Nephron progenitor cell (in vitro differentiated cells): ENCODE results near the gene BUD31.

Experiments
- DNase-seq: peaks from one replicate; pipeline ENCODE4 v3.0.0; 2021
- H3K27ac Mint-ChIP-seq: 2 replicates; pipeline ENCODE4 v1.8.0; 2021; ENCODE audit warnings: mild to moderate bottlenecking, moderate library complexity, mixed read lengths
- H3K27me3 Mint-ChIP-seq: 2 replicates; pipeline ENCODE4 v1.8.0; 2021; ENCODE audit warnings: mild to moderate bottlenecking, low read depth, mixed read lengths; ENCODE audit not compliant: poor library complexity
- H3K36me3 Mint-ChIP-seq: 2 replicates; pipeline ENCODE4 v1.8.0; 2021; ENCODE audit warnings: low read depth, mixed read lengths
- H3K4me1 Mint-ChIP-seq: 2 replicates; pipeline ENCODE4 v1.8.0; 2021; ENCODE audit warnings: mixed read lengths
- H3K4me3 Mint-ChIP-seq: 2 replicates; pipeline ENCODE4 v1.8.0; 2021; ENCODE audit warnings: mild to moderate bottlenecking, moderate library complexity, mixed read lengths
- H3K9me3 Mint-ChIP-seq: 2 replicates; pipeline ENCODE4 v1.8.0; 2021; ENCODE audit warnings: mild to moderate bottlenecking, moderate library complexity, mixed read lengths
- CTCF ChIP-seq: fragments of 200-600 bp; sonication (generic); IDR thresholded peaks from 2 replicates; pipeline ENCODE4 v1.5.0; 2021; ENCODE audit warnings: antibody characterized with exemption

The BUD31 gene

GRCh38 chr7:99380032-99380822 lies 28.5 kb upstream of the BUD31 start:
- no peak overlapping the region for H3K4me3 Mint-ChIP-seq
- no peak for DNase-seq
- H3K27ac Mint-ChIP-seq: peak overlapping the region; percentile 69

DNA sequence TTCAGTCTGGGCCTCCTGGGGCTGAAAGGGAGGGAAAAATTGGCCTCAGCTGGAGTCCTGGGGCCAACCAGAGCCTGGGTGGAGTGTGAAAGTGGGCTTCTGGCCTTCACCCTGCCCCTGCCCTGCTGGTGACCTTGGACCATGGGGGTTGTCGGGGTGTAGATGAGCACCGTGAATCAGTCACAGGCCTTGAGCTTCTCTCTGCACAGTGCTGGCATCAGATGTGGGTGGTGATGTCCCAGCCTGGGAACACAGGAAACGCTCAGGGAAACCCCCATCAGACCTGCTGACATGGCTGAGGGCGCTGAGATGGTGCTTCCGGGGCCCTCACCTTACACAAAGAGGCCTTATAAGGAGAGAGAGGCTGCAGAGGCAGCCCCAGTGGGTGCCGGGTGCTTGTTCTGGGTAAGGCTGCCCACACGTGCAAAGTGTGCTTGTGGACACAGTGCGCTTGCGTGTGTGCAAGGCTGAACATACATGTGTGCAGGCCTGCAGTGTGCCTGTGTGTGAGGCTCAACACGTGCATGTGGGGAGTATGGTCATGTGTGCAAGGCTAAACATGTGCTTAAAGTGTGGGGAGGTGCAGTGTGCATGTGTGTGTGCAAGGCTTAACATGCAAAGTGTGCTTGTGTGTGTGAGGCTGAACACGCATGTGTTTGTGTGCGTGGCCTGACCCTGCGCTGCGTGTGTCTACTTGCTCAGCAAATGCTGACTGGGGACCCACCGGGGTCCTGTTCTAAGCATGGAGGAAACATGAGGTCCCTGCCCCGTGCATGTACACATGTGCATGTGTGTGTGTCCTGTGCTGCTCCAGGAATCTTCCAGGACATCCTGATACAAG lies 27.7 kb upstream of the BUD31 start:
- no peak for TF ChIP-seq CTCF
- H3K4me3 Mint-ChIP-seq: no peak overlapping the region
- no peaks in the 10 kb centered on the region for H3K9me3 Mint-ChIP-seq
- peaks cover 26% of the 10 kb centered on the region for H3K4me1 Mint-ChIP-seq
- no peak for DNase-seq
- H3K36me3 Mint-ChIP-seq: peaks cover 14% of the 10 kb centered on the region
- peak overlapping the region; percentile 94 for H3K27ac Mint-ChIP-seq
- peaks cover 9% of the 10 kb centered on the region for H3K27me3 Mint-ChIP-seq

More at GRCh38 chr7:99380032-99380822, 28.5 kb upstream of the BUD31 start:
- Mint-ChIP-seq H3K4me1 (peaks cover 26% of the 10 kb centered on the region), H3K27me3 (peaks cover 9% of the 10 kb centered on the region), H3K36me3 (peaks cover 12% of the 10 kb centered on the region), H3K9me3 (no peaks in the 10 kb centered on the region)
- TF ChIP-seq CTCF: no peak

GRCh38 chr7:99381664-99382075 lies 27.1 kb upstream of the BUD31 start:
- Mint-ChIP-seq H3K36me3 (peaks cover 21% of the 10 kb centered on the region), H3K9me3 (no peaks in the 10 kb centered on the region), H3K4me3 (no peak overlapping the region), H3K27ac (peak overlapping the region; percentile 94), H3K4me1 (peaks cover 26% of the 10 kb centered on the region), H3K27me3 (peaks cover 9% of the 10 kb centered on the region)
- no peak for TF ChIP-seq CTCF
- DNase-seq: no peak

GRCh38 chr7:99383203-99383602 lies 25.6 kb upstream of the BUD31 start:
- H3K27ac Mint-ChIP-seq: peak overlapping the region; percentile 90
- H3K27me3 Mint-ChIP-seq: peaks cover 9% of the 10 kb centered on the region
- no peak for DNase-seq
- peaks cover 26% of the 10 kb centered on the region for H3K4me1 Mint-ChIP-seq
- no peak for TF ChIP-seq CTCF
- no peak overlapping the region for H3K4me3 Mint-ChIP-seq
- peaks cover 20% of the 10 kb centered on the region for H3K36me3 Mint-ChIP-seq
- H3K9me3 Mint-ChIP-seq: no peaks in the 10 kb centered on the region

DNA sequence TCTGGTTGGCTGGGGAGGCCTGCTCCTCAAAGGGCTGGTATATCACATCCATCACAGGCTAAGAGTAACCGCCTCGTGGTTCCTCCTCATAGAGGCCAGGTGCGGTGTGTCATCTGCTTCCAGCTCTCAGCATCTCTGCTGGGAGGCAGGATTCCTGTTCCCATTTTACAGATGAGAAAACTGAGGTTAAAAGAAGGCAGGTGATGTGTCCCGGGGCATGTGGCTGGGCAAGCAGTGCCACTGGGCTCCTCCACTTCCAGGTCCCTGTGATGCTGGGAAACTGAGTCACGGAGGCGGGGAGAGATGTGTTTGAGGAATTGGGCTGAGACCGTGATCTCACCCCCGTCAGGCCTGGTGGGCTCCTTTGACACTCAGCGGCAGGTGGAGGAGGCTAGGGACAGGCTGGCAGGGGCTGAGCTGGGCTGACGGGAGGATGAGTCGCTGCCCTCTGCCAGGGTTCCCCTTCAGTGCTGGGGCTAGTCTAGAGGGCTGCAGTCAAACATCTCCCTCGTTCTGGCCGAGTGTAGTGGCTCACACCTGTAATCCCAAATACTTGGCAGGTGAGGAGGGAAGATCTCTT lies 24.9 kb upstream of the BUD31 start:
- no peak overlapping the region for H3K4me3 Mint-ChIP-seq
- H3K27ac Mint-ChIP-seq: no peak overlapping the region
- DNase-seq: no peak
- H3K4me1 Mint-ChIP-seq: peaks cover 26% of the 10 kb centered on the region
- no peak for TF ChIP-seq CTCF
- peaks cover 9% of the 10 kb centered on the region for H3K27me3 Mint-ChIP-seq
- peaks cover 22% of the 10 kb centered on the region for H3K36me3 Mint-ChIP-seq
- H3K9me3 Mint-ChIP-seq: no peaks in the 10 kb centered on the region
